CD4-positive, alpha-beta T cell treated with Interleukin-17A for 4 hours (primary cell): ENCODE data around the gene CTDSPL.

Source experiments
- DNase-seq: peaks from one replicate; pipeline ENCODE4 v3.0.0-alpha.2; 2020; ENCODE audit warnings: mixed read lengths

CTDSPL gene

GRCh38 chr3:37920156-37920699 lies 58.5 kb downstream of the CTDSPL start:
- no peak for DNase-seq

- DNase-seq: no peak
Observed at GRCh38 chr3:37921025-37921424, 59.3 kb downstream of the CTDSPL start.

- DNase-seq: no peak
Observed at GRCh38 chr3:37922721-37923568, 61.3 kb downstream of the CTDSPL start.

GRCh38 chr3:37923569-37924040 lies 61.9 kb downstream of the CTDSPL start:
- no peak for DNase-seq

GRCh38 chr3:37924453-37924852 lies 62.8 kb downstream of the CTDSPL start:
- DNase-seq: no peak

GRCh38 chr3:37925157-37925556 lies 63.5 kb downstream of the CTDSPL start:
- DNase-seq: no peak

GRCh38 chr3:37926611-37927010 lies 64.9 kb downstream of the CTDSPL start:
- no peak for DNase-seq

GRCh38 chr3:37930495-37930894 lies 68.8 kb downstream of the CTDSPL start:
- DNase-seq: no peak

GRCh38 chr3:37932505-37932904 lies 70.8 kb downstream of the CTDSPL start:
- DNase-seq: no peak

- DNase-seq: no peak
Observed at GRCh38 chr3:37934631-37935289, 73.1 kb downstream of the CTDSPL start.

- DNase-seq: no peak
Observed at GRCh38 chr3:37935290-37935668, 73.6 kb downstream of the CTDSPL start.

- DNase-seq: no peak
Observed at GRCh38 chr3:37935756-37936666, 74.3 kb downstream of the CTDSPL start.

- DNase-seq: no peak
Observed at GRCh38 chr3:37937156-37937555, 75.5 kb downstream of the CTDSPL start.

- DNase-seq: no peak
Observed at GRCh38 chr3:37938011-37938410, 76.3 kb downstream of the CTDSPL start.

GRCh38 chr3:37940242-37940908 lies 78.7 kb downstream of the CTDSPL start:
- DNase-seq: no peak

GRCh38 chr3:37941608-37942508 lies 80.2 kb downstream of the CTDSPL start:
- no peak for DNase-seq

GRCh38 chr3:37942646-37943045 lies 81.0 kb downstream of the CTDSPL start:
- DNase-seq: no peak

- DNase-seq: no peak
Observed at GRCh38 chr3:37943126-37943525, 81.4 kb downstream of the CTDSPL start.

GRCh38 chr3:37943631-37944314 lies 82.1 kb downstream of the CTDSPL start:
- DNase-seq: no peak

- no peak for DNase-seq
Observed at GRCh38 chr3:37944391-37944842, 82.7 kb downstream of the CTDSPL start.
